HepG2 (cell line): ENCODE measurements around the gene SH2D6.

Source experiments
- CBFB ChIP-seq: sonication (generic); formaldehyde crosslinking; IDR thresholded peaks from 2 replicates; pipeline ENCODE4 v1.4.0; 2020; ENCODE audit warnings: missing genetic modification reagents
- CTCF ChIP-seq: sonication (generic); formaldehyde crosslinking; IDR thresholded peaks from 2 replicates; pipeline ENCODE4 v1.5.0; 2020; ENCODE audit warnings: mild to moderate bottlenecking, missing genetic modification reagents, moderate library complexity
- DBP ChIP-seq: sonication (generic); formaldehyde crosslinking; IDR thresholded peaks from 2 replicates; pipeline ENCODE4 v1.4.0; 2020; ENCODE audit warnings: missing genetic modification reagents; ENCODE audit errors: not compliant biosample characterization
- POLR2A ChIP-seq, 2 experiments: IDR thresholded peaks; 2 replicates each; pipeline ENCODE4 v1.6.1; 2011; ENCODE audit warnings: low read depth in 2 of 2, low read length in 2 of 2, mild to moderate bottlenecking in 1 of 2, moderate library complexity in 1 of 2; ENCODE audit not compliant: insufficient read depth in 1 of 2

GRCh38 chr2:85429213-85429923 is 10.9 kb downstream of the SH2D6 start:
- TF ChIP-seq POLR2A (IDR thresholded peaks at IDR 0.05; ENCODE audit: insufficient read depth in 1 of 2, low read depth in 2 of 2, low read length in 2 of 2) (no peak), CBFB (CRISPR knock-in tag) (no peak), CTCF (CRISPR knock-in tag) (no peak), DBP (CRISPR knock-in tag) (no peak)
